ENCODE data around the gene ARHGAP22.

ARHGAP22 gene

DNA sequence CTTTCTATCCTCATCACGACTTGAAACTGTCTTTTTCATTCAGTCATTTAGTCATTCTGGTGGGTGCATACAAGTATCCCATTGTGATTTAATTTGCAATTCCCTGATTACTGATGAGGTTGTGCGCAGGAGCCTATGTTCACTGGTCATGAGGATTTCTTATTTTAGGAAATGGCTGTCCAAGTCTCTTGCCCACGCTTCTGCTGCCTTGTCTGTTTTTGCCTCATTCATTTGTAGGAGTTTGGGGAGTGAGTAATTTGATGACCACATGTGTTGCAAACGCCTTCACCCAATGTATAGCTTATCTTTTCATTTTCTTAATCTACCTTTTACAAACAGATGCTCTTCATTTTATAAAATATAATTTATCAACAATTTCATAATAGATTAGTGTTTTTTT lies 127.3 kb downstream of the ARHGAP22 start:
- no peak for DNase-seq (ENCODE audit: low read depth in 2 of 2)

DNA sequence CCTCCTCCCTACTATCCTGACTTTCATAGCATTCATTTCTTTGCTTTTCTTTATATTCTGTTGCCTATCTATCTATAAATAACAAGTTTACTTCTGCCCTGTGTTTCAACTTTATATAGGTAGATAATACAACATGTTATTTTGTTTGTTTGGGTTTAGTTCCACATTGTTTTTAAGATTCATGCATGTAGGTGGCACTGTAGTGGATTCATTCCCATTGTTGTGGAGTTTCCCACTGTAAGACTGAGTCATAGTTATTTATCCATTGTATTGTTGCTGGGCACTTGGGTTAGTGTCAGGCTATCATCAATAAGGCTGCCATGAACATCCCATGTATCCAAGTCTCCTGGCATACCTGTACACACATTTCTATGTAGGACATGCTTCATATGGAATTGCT lies 127.7 kb downstream of the ARHGAP22 start:
- no peak for DNase-seq (ENCODE audit: low read depth in 2 of 2)

DNA sequence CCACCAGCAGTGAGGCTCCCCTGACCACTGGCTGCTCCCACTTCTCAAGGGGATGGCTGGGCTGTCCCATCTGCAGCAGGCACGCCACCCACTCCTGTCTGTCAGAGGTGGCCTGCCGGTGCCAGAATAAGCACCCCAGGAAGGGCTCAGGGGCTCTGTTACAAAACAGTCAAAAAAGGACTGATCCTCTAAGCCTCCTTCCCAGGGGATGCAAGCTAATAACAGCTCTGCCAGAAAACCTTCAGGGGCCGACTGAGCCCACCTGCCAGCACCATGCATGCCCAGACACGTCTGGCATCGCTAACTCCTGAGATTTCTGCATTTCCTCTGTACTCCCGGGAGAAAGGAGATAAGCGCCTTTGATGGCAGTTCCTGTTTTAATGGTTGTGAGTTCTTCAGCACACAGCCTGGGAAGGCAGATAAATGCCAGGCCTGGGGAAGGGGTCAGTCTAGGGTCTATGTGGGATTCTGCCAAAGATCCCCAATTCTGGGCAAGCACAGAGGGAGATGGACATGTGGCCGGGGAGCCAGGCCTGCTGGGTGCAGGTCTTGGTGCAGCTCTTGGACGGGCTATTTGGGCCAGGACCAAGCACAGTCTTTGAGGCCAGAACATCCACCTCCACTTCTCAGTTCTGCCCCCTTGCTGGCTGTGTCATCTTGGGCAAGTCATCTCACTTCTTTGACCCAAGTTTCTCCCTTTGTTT lies 128.4 kb downstream of the ARHGAP22 start:
- DNase-seq (ENCODE audit: low read depth in 2 of 2), result no peak

DNA sequence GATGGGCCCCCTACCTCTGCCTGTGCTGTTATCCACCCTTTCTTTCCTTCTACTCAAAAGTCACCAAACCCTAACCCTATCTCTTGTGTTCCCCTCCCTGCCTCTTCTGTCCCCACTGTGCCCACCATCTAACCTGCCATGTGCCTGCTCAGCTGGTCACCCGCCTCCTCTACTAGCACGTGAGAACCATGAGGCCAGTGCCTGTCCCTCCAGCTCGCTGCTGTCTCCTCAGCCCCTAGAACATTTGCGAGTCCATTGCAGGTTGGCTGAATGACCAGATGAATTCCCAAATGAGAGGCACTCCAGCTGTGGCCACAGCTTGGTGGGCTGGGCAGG lies 129.0 kb downstream of the ARHGAP22 start:
- DNase-seq (ENCODE audit: low read depth in 2 of 2), result no peak

DNA sequence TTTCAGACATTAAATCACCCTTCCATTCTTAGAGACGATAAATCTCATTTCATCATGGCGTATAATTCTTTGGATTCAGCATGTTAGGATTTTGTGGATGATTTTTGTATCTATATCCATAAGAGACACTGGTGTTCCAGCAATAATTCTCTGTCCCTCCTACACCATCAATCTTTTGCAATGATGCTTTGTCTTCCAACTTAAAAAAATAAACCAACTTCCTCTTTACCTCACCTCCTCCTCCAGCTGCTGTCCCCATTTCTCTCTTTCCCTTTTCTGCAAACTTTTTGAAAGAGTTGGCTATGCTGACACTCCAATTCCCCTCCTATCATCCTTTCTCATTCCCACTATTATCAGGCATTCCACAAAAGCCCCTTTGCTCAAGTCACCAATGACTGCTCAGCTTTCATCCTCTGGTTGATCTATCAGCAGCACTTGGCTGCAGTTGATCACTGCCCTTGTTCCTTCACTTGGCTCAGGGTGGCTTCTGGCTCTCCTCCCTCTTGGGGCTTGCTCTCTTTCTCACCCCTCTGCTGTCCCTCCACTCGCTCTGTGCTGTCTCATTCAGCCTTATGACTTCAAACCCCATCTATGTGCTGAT lies 130.0 kb downstream of the ARHGAP22 start:
- no peak for DNase-seq (ENCODE audit: low read depth in 2 of 2)

DNA sequence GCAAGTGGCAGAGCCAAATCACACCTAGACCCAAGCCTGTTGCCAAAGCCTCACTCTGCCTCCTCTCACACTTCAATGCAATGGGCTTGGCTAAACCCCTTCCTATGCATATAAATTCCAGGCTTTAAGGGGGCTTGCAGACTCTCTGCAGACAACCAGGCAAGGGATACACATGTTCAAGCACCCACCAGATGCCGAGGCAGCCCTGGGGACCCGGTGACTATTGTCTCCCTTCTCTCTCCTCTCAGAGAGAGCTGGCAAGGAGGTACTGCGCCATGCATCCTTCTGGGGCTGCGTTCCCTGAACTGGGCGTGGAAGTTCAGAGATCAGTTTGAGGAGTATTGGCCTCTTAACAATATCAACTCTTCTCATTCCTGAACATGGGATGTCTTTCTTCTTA lies 131.2 kb downstream of the ARHGAP22 start:
- no peak for DNase-seq (ENCODE audit: low read depth in 2 of 2)

DNA sequence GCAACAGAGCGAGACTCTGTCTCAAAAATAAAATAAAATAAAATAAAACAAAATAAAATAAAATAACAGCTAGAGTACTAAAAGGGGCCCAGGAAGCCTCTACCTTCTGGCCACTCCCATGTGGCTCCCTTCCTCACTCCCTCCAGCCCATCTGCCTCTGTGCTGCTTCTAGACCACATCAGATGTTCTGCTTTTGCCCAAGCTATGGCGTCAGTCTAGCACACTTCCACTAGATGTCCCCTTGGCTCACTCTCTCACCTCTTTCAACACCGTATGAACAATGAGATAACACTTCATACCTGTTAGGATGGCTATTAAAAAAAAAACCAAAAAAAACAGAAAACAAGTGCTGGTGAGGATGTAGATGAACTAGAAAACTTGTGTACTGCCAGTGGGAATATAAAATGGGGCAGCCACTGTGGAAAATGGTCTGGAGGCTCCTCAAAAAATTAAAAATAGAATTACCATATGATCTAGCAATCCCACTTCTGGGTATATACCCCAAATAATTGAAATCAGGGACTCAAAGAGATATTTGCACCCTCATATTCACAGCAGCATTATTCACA lies 132.3 kb downstream of the ARHGAP22 start:
- no peak for DNase-seq (ENCODE audit: low read depth in 2 of 2)

DNA sequence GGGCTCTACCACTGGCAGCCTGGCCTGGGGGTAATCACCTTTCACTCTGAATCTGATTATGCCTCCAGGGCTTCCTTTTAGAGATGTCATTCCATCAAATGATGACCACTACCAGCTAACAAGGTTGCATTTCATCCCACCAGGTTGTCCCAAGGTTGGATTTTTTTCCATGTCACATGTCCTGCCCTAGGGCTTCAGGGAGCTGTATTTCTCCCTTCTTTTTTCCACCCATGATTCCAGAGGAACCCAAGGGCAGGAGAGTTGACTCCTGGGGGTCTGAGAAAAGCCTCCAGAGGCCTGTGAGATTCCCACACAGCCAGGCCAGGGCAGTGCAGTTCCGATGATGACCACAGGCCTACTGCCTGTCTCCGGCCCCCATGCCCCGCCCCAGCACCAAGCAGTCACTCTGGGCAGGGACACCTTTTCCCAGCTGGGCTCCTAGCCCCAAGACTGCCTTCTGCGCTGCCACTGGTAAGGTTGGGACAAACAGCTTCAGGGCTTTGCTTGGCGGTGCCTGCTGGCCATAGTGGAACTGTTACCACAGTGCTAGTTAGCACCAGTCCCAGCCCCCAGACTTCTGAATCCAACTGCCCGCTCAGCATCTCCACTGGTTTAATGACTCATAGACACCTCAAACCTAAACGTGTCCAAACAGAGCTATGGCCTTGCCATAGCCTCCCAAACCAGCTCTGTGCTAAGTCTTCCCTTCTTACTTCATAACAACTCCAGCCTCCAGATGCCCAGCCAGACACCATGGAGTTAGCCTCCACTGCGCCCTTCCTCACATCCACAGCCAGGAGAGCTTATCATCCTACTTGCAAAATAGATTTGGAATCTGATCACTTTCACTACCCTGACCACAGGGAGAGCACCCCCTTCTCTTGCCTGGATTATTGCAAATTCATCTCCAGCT lies 133.7 kb downstream of the ARHGAP22 start:
- no peak for DNase-seq (ENCODE audit: low read depth in 2 of 2)

DNA sequence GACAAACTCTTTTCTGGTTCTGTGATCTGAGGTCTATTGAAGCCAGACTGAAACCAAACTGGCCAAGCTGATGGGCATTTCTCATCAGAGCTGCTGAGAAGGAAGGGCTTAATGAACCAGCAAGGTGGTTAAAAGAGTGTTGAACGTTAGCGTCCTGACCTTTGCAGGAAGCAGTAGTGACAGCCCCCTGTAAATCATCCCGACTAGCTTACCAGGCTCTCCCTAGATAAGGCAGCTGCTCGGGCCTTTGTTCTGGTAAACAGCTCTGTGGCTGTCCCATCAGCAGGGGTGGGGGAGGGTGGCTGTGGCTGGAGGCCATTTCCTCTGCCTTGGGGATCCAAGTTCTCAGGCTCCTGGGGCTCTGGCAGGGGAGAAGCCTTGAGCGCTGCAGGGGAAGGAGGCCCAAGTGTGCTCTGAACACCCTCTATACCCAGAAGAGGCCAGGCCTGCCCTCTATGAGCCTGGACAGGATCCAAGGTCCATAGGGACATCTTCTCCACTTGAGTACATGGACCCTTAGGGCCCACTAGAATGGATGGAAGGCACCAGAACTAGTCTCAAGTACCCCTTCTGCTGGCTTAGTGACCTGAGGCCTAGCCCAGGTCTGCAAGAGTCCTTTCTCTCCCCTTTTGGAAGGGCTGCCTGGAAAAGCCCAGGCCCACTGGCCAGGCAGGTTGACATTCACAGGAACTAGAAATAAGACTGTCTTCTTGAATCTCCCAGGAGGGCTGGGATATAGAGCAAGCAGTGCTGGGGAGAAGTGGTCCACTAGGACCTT lies 134.6 kb downstream of the ARHGAP22 start:
- DNase-seq (ENCODE audit: low read depth in 2 of 2), result no peak

DNA sequence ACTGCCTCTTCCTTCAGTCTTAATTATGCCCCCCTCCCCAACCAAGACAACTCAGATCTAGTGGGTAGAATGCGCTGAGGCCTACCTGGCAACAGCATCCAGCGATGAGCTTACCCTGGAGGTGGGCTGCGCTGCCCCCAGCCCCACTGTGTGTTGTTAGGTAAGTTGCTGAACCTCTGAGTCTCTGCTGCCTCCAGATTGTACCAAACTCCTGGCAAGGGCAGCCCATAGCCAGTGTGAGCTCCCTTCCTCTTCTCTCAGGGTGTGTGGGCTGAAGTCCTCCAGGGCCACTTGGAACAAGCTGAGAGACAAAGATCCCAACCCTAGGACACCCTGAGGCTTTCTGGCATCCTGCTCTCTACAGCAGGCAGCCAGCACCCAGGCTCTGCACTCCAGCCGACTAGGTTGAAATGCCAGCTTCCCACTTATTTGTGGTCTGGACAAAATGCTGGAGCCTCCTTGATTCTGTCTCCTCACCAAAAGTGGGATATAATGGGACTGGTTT lies 135.3 kb downstream of the ARHGAP22 start:
- no peak for DNase-seq (ENCODE audit: low read depth in 2 of 2)

DNA sequence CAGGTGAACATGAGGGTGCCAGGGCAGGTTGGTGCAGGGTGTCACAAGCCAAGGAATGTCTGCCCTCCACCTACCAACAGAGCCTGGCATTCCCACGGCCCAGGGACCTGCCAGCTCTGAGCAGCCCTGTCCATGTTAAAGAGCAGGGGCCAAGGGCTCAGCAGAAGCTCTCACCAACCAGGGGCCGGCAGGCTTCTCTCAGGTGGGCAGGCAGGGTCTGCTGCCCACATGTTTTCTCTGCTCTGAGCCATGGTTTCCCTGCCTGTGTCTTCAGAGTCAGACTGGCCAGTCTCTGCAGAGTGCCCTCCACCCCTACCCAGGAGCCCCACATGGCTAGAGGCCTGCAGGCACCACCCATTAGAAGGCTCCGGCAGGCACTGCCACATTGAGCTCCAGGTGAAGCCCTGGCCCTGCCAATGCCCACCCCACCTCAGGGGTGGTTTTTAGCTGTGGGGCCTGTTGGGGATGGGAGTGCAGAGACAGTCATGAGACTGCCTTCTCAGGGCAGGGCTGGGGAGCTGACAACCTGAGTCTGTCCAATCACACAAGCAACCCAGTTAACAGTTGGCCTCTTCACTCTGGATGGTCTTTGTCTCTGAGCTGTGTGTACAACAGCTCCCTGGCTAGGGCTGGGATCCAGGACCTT lies 135.9 kb downstream of the ARHGAP22 start:
- no peak for DNase-seq (ENCODE audit: low read depth in 2 of 2)

DNA sequence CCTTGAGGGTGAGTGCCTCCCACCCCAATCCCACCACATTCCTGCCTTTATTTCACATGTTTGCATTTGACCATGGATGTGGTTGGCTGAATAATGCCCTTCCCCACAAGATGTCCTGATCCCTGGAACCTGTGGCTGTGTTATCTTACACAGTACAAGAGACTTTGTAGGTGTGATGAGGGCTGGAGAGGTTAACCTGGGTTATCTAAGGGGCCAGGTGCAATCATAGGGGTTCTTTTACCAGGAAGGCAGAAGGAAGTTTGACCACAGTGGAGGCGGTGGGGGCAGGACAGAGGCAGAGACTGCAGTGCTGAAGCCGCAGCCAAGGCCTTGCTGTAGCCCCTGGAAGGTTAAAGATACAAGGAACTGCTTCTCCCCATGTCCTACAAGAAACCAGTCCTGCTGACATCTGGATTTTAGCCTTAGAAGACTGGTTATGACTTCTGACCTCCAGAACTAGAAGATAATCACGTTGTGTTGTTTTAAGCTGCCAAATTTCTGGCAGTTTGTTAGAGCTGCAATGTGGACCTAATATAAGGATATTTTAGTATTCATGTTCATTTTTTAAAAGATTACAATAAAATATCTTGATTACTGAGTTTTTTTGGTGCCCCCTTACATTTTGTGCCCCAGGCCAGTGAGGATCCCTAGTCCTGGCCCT lies 136.6 kb downstream of the ARHGAP22 start:
- DNase-seq (ENCODE audit: low read depth in 2 of 2), result no peak

DNA sequence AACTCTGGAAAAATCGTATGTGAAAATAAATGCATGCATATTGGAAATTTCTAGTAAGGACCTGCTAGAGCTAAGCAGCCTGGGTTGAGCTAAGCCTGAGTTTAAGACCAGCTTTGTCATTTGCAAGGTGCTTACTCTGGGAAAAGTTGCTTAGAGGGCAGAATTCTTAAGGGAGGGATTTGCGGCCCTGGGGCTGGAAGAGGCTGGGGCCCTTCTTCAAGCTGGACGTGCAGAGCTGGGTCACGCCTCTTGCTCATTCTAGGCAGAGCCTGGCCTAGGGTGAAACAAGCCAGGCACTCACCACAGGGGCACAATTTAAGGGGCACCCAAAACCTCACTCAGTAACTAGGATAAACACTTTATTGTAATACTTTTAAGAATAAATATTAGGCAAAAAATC lies 137.2 kb downstream of the ARHGAP22 start:
- DNase-seq (ENCODE audit: low read depth in 2 of 2), result no peak

DNA sequence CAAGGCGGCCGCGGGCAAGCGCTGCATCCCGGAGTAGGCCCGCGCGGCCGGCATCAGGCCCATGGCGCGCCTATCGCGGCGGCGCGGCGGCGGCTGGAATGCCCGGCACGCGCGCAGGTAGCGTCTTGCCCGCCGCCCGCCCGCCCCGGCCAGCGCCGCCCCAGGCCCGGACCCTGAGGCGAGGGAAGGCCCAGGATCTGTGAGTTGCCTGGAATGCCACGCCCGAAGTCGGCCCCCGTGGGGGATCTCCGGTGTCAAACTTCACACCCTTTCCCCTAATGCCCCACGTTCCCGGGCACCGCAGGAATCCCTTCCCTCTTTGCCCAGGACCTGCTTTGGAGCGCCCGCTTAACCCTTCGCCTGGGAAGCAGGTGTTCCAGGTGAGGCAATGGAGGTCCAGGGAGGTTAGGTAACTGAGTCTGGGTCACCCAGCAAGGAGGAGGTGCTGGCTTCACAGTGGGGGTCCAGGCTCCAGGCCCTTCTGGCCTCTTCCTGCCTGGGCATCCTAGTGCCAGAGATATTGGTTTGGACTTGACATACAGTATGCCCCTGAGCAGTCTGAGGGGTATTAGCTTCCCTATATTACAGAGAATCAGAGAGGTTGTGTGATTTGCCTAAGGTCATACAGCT lies 138.1 kb downstream of the ARHGAP22 start:
- DNase-seq (ENCODE audit: low read depth in 2 of 2), result no peak

DNA sequence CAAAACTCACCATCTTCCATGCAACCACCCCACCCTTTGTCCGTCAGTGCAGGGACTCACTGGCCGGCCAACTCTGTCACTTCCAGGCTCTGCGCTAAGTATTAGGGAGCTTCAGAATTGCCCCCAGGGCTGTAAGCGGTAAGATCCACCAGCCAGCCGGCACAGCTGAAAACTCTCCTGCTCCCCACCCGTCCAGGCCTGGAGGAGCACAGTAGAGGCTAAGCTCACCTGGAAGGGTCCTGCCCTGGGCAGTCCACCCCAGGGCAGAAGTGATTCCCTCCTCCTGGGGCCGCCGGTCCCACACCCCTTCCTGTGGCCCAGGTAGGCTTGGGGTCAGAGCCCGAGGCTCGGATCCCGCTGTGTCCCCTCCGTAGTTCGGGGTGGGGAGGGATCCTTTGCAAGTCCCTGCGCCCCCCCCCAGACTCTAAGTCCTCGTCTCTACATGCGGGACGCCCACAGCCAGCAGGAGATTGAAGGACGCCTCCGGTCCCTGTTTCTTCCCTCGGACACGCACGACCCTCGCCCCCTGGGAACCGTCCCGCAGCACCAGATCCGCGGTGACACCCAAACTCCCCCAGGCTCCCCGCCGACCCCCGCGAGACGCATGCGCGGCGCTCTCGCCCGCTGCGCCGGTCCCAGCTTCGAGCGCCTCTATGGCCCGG lies 138.9 kb downstream of the ARHGAP22 start:
- no peak for DNase-seq (ENCODE audit: low read depth in 2 of 2)

DNA sequence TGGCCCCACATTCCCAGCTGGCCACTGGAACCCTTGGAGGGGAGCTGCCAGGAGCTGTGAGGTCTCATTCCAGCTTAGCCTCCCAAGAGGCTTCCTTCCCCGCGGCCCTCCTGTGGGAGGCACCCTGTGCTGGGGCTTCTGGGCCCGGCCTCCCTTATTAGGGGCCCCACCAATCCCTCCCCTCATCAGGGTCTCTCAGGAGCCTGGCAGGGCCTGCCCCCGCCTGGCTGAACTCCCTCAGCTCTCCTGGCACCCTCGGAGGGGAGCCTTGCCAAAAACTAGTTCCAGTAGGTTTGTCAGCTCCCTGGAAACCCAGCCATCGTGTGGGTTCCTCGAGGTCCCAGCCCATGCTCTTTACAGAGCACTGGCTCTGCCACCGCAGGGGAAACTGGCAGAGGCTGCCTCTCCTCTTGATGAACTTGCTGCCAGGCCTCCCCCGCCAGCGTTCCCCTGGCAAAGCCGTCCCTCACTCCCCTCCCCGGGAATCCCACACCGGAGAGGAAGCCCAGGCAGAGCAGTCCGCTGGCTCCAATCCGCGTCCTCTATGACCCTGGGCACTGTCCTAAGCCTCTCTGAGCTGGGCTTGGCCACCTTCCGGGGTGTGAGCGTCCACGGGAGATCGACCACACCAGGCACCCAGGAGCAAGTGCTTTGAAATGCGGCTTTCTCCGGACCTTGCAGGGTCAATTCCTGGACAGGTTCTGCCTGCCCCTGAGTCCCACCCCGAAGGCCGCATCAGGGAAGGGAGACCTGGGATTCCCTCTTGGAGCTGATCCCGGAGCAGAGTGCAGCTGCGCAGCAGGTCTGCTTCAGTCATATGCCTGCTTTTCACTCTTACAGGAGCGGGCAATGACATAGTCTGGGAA lies 139.8 kb downstream of the ARHGAP22 start:
- no peak for DNase-seq (ENCODE audit: low read depth in 2 of 2)

DNA sequence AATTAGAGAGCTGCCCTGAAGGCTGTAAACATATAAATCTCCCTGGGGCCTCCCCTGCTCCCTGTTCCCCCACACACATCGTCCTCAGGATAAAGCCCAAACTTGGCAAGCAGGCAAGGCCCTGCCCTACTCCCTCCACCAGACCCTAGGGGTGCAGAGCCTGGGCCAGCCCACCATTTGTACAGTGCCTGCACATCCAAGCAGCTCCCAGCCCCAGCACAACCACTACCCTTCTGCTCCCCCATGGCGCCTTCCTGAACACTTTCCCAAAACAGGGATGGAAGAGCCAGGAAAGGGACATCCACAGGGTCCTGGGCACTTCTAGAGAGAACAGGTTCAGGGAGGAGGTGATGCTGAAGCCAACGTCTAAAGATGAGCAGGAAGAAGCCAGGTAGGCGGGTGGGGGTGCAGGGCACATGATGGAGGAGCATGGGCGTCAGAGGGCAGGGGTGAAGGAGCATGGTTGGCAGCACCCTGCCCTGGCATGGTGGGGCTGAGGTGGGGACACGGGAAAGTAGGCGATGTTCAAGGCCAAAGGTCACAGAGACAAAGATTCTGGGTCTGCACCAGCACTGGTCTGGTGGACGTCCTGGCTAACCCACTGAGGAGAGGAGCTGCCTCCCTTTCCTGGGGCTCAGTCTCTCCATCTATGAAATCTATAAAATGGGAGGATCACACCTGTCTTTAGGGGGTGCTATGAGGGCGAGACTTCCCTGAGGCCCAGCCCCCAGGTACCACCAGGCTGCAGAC lies 140.6 kb downstream of the ARHGAP22 start:
- no peak for DNase-seq (ENCODE audit: low read depth in 2 of 2)
